GM19351 (cell line): ENCODE data around the gene METRNL.
"Not testable (repeated sequence)": the region's sequence is repeated elsewhere in the genome, so short reads cannot be mapped to it uniquely, and the experiment has no call there.

Experiments used
- ATAC-seq: cut with Tn5 transposase; IDR thresholded peaks from one replicate; pipeline ENCODE4 v1.9.1; 2021; ENCODE audit warnings: mild to moderate bottlenecking, moderate library complexity; ENCODE audit not compliant: unreplicated experiment

Gene METRNL

DNA sequence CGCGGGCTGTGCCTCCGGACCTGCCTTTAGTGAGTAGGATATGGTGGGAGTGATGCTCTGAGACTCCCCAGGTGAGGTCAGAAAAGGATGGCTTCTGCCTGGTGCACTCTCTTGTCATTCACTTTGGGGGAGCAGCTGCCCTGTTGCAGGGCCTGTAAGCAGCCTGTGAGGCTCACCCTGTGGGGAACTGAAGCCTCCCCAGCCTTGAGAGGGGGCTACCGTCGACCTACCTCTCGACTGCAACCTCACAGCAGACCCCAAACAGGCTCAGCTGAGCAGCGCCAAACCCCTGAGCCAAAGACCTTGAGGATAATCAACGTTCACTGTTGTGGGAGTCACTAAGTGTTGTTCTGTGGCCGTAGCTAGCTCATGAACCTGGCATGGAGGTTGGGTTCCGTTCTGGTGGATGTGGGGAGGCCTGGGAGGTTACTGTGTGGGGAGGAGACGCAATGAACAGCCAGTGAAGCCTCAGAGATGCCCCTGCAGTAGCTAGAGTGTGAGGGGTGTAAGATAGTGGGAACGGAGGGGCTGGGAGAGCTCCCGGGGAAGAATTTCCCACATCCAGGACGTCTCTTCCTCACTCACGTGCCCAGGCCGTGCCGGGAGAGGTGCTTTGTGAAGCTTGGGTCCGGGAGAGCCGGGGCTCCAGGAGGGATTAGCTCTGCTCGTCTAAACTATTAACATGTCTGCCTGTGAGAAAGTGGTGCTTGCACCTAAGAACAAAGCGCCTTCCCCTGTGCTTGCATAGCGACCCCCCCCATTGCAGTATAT is 38.8 kb downstream of the METRNL start:
- ATAC-seq, result no peak

DNA sequence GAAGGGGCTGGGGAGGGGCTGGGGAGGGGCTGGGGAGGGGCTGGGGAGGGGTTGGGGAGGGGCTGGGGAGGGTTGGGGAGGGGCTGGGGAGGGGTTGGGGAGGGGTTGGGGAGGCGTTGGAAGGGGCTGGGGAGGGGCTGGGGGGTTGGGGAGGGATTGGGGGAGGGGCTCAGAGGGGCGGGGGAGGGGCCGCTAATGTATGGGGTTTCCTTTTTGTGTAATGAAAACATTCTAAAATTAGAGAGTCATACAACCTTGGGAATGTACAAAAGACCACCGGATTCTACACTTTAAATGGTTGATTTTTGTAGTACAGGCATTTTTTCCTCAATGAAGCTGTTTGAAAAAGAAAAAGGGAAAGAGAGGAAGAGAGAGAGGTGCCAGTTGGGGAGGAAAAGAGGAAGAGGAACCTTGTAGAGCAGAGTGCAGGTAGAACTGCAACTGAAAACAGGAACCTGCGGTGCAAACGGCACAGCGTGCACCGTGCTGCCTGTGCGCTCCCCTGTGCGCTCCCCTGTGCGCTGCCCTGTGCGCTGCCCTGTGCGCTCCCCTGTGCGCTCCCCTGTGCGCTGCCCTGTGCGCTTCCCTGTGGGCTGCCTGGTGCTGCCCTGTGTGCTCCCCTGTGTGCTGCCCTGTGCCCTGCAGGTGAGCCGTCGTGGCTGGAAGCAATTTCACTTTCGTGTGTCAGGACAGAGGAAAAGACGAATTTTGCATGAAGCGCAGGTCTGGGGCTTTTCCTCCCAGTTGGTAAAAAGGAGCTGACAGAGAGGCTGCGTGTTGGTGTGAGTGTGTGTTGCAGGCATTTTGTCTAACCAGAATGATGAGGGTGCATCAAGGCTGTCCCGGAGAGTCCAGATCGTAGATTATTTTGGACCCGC is 40.8 kb downstream of the METRNL start:
- peak; percentile 92 for ATAC-seq

GRCh38 chr17:83121473-83121872 is 42.1 kb downstream of the METRNL start:
- ATAC-seq, result not testable (repeated sequence)

DNA sequence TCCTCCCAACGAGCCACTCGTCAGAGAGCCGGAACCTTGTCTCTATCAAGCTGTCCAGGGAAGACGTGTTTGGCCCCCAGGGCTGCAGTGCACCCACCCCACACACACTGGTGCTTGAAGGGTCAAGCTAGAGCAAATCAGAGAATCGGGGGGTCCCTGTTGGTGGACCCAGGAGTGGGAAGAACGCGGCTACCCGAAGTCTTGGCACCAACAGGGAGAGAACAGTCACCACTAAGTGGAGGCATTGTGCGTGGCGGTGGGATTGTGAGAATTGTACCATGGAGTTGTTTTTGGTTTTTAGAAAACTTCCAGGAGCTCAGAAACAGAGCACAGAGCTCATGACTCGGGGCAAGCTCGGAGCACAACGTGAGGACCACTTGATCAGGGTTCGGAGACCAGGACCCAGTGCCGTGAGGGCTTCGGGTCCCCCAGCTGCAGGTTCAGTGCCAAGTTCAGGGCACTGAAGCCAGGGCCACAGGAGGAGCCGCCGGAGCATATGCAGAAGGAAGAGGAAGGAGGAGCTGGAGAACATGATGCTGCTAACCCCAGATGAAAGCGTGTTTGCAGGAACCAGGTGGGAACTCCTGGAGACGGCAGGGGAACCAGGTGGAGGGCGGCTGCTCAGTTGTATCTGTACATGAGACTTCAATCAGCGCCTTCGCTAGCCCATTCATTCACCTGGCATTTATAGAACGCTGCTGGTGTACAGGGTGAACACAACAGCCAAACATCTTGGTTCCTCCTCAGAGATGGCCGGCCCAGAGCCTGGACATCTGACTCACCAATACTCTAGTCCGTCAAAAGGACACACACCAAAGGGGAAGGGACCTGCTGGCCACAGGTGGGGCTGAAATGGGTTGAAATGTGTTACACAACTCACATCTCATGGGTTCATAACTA is 42.8 kb downstream of the METRNL start:
- ATAC-seq, result no peak

DNA sequence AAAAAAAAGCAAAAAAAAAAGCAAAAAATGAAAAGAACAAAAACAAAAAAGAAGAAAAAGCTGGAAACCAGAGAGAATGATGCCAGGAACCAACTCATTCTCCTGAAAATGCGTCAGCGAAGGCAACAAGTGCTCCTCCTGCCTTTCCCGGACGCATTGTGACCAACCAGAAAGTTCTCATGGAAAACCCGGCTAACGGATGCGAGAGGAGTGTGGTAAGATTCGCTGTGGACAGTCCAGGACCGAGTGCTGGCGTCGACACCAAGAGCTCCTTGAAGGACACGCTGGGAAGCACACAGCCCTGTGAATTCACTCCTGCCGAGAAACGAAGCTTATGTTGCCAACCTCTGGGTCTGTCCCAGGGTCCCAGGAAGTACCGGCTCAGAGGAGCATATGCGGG is 43.4 kb downstream of the METRNL start:
- ATAC-seq, result no peak

DNA sequence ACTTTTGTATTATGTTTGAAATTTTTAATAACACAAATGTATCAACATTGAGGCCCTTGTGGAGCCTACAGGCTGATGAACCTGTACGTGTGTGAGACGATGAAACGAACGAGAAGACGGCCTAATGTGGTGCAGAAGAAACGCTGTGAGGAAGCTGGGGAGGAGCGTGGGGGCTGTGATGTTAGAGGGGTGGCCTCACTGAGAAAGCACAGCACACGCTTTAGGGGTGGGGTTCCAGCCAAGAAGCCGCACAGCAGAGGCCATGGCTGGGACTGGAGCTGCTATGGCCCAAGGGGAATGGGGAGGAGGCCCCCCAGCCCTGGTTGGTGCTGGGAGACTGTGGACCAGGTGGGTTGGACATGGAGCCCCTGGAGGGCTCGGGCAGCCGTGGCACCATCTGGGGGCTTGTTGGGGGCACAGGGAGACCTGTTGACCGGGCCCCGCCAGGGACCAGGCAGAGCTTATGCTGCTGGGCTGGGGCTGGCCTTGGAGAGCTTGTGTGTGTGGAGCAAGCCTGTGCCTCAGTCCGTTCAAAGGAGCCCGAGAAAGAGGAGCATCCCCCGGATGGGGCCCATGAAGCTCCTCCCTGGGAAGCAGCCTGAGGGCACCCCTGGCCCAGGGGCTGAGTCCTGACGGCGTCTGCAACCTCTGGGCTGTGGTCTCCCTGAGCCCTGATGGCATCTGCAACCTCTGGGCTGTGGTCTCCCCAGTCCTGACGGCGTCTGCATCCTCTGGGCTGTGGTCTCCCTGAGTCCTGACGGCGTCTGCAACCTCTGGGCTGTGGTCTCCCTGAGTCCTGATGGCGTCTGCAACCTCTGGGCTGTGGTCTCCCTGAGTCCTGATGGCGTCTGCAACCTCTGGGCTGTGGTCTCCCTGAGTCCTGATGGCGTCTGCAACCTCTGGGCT is 44.7 kb downstream of the METRNL start:
- ATAC-seq, result no peak

DNA sequence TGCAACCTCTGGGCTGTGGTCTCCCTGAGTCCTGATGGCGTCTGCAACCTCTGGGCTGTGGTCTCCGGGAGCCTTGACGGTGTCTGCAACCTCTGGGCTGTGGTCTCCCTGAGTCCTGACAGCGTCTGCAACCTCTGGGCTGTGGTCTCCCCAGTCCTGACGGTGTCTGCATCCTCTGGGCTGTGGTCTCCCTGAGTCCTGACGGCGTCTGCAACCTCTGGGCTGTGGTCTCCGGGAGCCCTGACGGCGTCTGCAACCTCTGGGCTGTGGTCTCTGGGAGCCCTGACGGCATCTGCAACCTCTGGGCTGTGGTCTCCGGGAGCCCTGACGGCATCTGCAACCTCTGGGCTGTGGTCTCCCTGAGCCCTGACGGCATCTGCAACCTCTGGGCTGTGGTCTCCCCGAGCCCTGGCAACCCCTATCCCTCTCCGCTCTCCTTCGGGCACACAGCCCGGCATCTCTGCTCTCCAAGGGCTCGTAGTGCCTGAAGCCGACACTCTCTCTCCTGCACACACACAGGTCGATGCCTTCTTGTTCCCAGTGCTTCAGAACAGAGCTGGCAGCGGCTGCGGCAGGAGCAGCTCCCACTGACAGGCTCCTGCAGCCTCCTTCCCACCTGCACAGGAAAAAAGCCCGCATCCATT is 45.6 kb downstream of the METRNL start:
- ATAC-seq, result no peak

DNA sequence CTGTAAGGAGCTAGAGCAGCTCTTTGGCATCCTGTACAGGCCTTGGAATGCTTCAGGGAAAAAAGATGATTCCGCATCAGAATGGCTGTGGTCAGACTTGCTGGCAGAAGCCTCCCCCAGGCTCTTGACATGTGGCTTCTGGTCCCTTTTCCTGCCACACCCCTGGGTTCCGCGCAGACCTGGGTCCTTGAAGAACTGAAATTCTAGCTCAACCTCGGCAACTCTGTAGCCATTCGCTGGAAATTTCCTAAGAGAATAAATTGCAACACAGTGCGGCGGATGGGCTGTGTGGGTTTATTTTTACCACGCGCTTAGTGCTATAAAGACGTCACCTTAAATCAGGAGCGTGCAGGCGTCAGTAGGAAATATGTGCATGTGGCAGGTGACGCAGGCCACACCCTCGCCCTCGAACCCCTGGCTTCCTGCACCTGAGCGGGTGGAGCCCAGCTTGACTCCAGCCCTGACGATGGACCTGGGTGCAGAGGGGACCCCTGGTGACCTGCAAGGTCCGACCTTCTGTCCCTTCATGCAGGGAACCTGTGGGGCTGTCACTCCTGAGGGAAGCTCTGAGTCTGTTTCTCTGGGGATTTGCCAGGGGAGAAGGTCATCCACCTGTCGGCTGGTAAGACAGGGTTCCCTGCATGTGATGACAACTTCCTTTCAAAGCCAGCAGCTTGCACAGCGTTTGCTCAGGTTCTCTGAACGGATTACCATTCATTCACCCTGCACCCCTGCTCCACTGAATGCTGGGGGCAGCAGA is 46.3 kb downstream of the METRNL start:
- ATAC-seq, result no peak

DNA sequence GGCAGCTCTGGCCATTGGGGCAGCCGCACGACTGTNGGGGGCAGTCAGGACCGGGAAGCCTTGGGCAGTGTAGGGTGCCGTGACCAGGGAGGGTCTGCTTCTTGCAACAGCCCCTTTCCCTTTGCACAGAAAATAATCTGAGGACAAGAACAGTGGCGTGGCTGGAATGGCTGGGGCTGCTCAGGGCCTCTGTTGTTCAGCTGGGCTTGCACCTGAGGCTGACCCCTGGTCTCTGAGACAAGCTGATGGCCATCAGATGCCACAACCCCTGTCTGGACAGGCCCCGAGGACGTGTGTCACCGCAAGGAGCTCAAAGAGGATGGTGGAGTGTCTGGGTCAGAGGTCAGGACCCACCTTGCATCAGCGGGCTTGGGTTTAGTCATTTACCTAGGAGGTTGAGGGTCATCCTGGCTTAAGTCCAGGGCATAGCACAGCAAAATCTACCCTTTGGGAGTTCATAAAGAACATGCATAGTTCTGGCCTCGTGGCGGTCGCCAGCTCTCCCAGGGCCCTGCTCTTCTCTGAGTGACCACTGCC is 46.9 kb downstream of the METRNL start:
- no peak for ATAC-seq

- ATAC-seq, result no peak
Observed at GRCh38 chr17:83127431-83128160, 48.2 kb downstream of the METRNL start.

DNA sequence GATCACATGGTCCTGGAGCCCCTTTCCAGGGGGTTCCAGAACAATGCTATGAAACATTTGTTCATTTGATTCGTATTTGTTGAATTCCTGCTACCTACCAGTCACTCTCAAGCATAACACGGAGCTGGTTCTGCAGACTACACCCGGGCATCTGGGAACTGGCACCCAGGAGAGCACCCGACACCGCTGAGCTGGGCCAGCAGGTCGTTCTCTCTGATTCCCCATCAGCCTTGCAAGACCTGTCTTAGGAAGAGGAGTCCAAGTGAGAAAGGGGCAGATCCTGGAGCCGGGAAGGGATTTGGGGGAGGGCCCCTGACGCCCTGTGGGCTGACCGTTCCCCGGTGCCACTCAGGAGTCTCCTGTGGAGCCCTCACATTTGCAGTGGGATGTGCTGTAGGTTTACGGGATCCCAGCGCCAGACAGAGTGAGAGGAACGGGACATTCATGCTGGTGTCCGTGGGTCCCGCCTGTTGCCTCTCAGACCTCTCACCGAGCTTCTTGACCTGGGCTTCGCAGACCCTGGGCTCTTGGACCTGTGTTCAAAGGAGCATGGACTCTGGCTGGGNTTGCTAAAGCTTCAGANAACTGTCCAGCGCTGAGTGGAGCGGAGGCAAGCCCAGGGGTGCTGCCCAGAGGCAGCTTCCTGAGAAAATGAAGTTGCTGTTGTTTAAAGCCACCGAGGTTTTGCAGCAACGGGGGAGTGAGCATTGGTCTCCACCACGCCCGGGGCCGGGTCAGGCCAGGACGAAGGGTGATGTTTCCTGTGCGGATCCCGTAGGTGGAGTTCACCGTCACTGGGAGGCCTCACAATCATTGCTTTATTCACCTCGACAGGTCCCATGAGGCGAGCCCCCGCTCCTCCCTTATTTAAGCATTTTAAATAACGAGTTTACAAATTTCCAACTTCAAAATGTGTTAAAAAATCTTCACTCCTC is 49.2 kb downstream of the METRNL start:
- ATAC-seq, result no peak

DNA sequence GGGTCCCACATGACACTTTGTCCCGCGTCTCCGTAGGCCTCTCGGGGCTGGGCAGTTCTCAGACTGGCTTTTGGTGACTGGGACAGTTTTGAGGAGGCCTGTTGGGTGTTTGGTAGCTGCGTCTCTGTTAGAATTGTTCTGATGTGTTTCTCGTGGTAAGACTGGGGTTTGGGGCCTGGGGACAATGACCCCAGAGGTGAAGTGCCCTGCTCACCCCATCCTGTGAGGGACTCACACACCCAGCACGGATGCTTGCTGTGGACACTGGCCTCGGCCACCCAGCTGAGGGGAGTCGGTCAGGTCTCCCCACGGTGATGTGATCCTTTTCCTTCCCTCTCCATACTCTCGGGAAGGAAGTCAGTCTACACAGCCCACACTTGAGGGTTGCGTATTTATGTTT is 50.3 kb downstream of the METRNL start:
- ATAC-seq, result no peak

DNA sequence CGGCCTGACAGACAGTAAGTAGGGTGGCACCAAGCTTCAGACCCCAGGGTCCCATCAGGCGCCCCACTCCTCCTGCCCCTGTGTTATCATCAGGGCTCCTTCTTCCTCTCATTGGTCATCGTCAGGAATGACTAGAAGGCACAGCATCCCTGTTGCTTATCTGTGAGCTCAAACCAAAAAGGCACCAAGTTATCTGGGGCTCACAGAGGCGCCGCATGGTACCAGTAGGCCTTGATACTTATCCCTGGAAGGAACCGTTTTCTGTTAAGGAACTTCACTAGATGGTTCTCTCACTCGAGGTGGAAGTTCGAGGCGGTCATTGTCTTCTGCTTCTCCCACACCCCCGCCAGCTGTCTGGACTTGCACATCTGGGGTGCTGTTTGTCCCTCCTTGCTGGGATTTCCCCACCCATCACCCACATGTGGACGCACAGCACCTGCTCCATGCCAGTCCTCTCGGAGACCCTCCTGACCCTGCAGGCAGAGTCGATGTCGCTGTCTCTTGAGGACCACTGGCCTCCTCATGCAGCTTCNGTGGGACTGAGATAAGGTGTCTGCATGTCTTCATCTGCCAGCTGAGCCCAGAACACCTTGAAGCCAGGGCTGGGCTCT is 52.1 kb downstream of the METRNL start:
- no peak for ATAC-seq

DNA sequence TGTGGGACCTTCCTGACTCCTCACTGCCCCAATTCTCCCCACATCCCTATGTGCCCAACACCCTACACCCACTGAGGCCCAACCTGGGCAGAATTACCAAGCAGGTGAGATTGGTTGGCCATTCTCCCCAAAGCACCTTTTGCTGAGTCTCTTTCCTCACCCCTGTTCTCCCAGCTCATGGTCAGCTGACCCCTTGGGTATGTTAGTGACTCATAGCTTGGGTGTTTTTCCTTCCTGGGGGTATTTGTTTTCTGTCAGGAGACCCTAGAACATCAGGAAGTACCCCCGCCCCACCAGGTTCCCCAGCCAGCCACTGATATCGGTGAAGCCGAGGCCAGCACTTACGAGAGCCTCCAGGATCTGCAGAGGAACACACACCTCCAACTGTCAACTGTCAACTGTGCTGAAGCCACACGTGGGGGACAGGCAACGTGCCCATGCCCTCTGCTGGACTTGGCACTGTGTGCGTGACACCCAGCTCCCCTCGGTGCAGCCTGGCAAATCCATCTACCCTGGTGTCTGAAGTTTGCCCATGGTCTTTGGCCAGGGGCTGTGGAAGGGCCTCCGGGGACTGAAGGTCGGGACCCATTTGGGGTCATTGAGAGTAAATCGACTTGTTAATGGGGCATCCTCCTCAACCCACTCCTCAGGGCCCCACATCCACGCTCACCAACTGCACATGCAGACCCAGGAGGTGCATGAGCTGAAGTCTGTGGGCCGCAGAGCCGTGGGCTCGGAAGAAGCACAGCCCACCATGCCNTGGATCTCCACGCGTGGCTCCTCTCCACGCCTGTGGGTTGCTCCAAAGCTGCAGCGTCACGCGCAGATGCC is 53.1 kb downstream of the METRNL start:
- ATAC-seq, result no peak

DNA sequence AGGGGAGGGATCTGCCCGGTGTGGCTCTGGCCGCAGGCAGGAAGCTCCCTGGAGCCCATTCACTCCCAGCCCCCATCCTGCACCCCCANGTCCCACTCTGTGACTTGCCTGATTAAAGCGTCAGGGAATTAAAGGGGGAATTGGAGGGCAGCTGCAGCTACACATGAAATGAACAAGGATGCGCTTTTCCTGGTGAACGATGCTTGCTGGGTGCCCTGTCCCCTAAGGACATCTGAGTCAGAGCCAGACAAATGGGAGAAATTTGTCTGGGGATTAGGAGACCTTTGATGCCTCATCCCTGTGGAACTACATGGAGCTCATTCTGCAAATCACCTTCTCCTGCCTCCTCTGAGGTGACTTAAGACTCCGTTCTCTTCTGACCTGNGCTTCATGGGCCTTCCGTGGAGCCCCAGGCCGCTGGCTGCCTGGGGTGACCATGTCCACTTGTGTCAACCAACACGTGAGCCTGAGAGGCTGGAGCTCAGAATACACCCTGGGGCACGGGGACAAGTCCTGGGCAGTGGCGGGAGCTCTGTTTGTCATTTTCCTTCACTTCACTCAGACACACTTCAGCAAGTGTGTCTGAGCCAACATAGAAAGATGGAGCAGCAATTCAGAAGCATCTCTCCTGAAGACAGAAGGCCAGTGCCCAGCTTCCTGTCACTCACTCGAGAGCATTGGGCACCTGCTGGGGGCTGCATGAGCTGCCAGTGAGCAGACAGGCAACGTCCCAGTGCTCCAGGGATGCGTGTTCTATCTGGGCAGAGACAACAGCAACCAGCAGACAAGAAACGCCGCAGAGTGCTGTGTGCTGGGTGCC is 54.1 kb downstream of the METRNL start:
- ATAC-seq, result no peak
